ENCODE results near the gene DEFB131A.
"Not testable (repeated sequence)": the region's sequence is repeated elsewhere in the genome, so short reads cannot be mapped to it uniquely, and the experiment has no call there.

DEFB131A gene

GRCh38 chr4:9444114-9444513 is at the start of gene DEFB131A:
Gene DEFB131A, plus strand, starts transcription at chr4:9444414. Its CDS starts 120 bp downstream, at chr4:9444534.
- not testable (repeated sequence) for DNase-seq

- not testable (repeated sequence) for DNase-seq
Observed at GRCh38 chr4:9405774-9406173, 38.4 kb upstream of the DEFB131A start.

- DNase-seq = not testable (repeated sequence)
Observed at GRCh38 chr4:9406491-9406890, 37.7 kb upstream of the DEFB131A start.

GRCh38 chr4:9409793-9410192 is 34.4 kb upstream of the DEFB131A start:
- no peak for DNase-seq

- DNase-seq = not testable (repeated sequence)
Observed at GRCh38 chr4:9421884-9422455, 22.2 kb upstream of the DEFB131A start.

- DNase-seq = not testable (repeated sequence)
Observed at GRCh38 chr4:9425916-9426315, 18.3 kb upstream of the DEFB131A start.

GRCh38 chr4:9430061-9430460 is 14.2 kb upstream of the DEFB131A start:
- not testable (repeated sequence) for DNase-seq

GRCh38 chr4:9433320-9433719 is 10.9 kb upstream of the DEFB131A start:
- DNase-seq = not testable (repeated sequence)

GRCh38 chr4:9436728-9437127 is 7.5 kb upstream of the DEFB131A start:
- not testable (repeated sequence) for DNase-seq

- not testable (repeated sequence) for DNase-seq
Observed at GRCh38 chr4:9442355-9442754, 1.9 kb upstream of the DEFB131A start.

- not testable (repeated sequence) for DNase-seq
Observed at GRCh38 chr4:9444681-9445080, 467 bp downstream of the DEFB131A start.

- DNase-seq = not testable (repeated sequence)
Observed at GRCh38 chr4:9452251-9452650, 8.0 kb downstream of the DEFB131A start.

GRCh38 chr4:9454284-9454683 is 10.1 kb downstream of the DEFB131A start:
- DNase-seq = not testable (repeated sequence)

GRCh38 chr4:9455046-9455445 is 10.8 kb downstream of the DEFB131A start:
- not testable (repeated sequence) for DNase-seq

GRCh38 chr4:9479466-9479865 is 35.3 kb downstream of the DEFB131A start:
- DNase-seq = not testable (repeated sequence)

GRCh38 chr4:9480066-9480465 is 35.9 kb downstream of the DEFB131A start:
- DNase-seq = not testable (repeated sequence)

- not testable (repeated sequence) for DNase-seq
Observed at GRCh38 chr4:9482871-9483270, 38.7 kb downstream of the DEFB131A start.

GRCh38 chr4:9483682-9484081 is 39.5 kb downstream of the DEFB131A start:
- DNase-seq = not testable (repeated sequence)

GRCh38 chr4:9486880-9487279 is 42.7 kb downstream of the DEFB131A start:
- DNase-seq = not testable (repeated sequence)

- not testable (repeated sequence) for DNase-seq
Observed at GRCh38 chr4:9488796-9489195, 44.6 kb downstream of the DEFB131A start.

GRCh38 chr4:9490496-9490895 is 46.3 kb downstream of the DEFB131A start:
- DNase-seq = not testable (repeated sequence)

GRCh38 chr4:9490986-9491385 is 46.8 kb downstream of the DEFB131A start:
- not testable (repeated sequence) for DNase-seq

GRCh38 chr4:9493589-9493988 is 49.4 kb downstream of the DEFB131A start:
- not testable (repeated sequence) for DNase-seq

GRCh38 chr4:9494256-9495035 is 50.2 kb downstream of the DEFB131A start:
- DNase-seq = not testable (repeated sequence)

Measured in NCI-H1092 treated with DMSO at 0.1 percent for 48 hours (cell line).